Activated CD8-positive, alpha-beta T cell treated with anti-CD3 and anti-CD28 coated beads for 36 hours (primary cell): ENCODE measurements around the gene FOXP1. TPM values are rescaled to one million over a fixed set of nuclear protein-coding genes. Genes with fewer than 3 reads are reported as not detected.
A peak's percentile ranks its signal among the peaks of the same experiment; 100 is the strongest.

Source experiments
- ATAC-seq: fragments of 200-7000 bp; cut with Tn5 transposase; one replicate; pipeline ENCODE4 v1.10.0; 2021; ENCODE audit warnings: mild to moderate bottlenecking, moderate library complexity
- CTCF ChIA-PET: fragments of 350-600 bp; sonication (Branson Sonifier 250); formaldehyde crosslinking; loops from one replicate; lab custom pipeline; 2021; ENCODE audit warnings: antibody characterized with exemption; lab: Charles Lee
- POLR2A ChIA-PET: fragments of 350-600 bp; sonication (Branson Sonifier 250); formaldehyde crosslinking; loops from one replicate; lab custom pipeline; 2021; ENCODE audit warnings: antibody characterized with exemption; lab: Charles Lee
- DNase-seq: peaks from one replicate; pipeline ENCODE4 v3.0.0-alpha.2; 2020
- H3K27ac Mint-ChIP-seq: one replicate; pipeline ENCODE4 v1.8.0; 2021; ENCODE audit warnings: mild to moderate bottlenecking, mixed read lengths
- H3K27me3 Mint-ChIP-seq: one replicate; pipeline ENCODE4 v1.8.0; 2021; ENCODE audit warnings: mixed read lengths
- H3K36me3 Mint-ChIP-seq: one replicate; pipeline ENCODE4 v1.8.0; 2021; ENCODE audit warnings: low read depth, mixed read lengths
- H3K4me1 Mint-ChIP-seq: one replicate; pipeline ENCODE4 v1.8.0; 2021; ENCODE audit warnings: low read depth, mixed read lengths
- H3K4me3 Mint-ChIP-seq: one replicate; pipeline ENCODE4 v1.8.0; 2021; ENCODE audit warnings: mild to moderate bottlenecking, moderate library complexity, mixed read lengths
- H3K9me3 Mint-ChIP-seq: one replicate; pipeline ENCODE4 v1.8.0; 2021; ENCODE audit warnings: mixed read lengths
- intact Hi-C: fragments of 100-400 bp; cut with micrococcal nuclease; formaldehyde crosslinking; loops from one replicate; pipeline ENCODE4 v1.10.0; 2022
- total RNA-seq, 2 experiments: library from RNA; stranded (reverse); gene quantifications; one replicate each; pipeline ENCODE4 v1.2.3, GENCODE V29; 2021
- TF ChIP-seq, protein P1 (sequence below): fragments of 200-600 bp; IDR thresholded peaks from one replicate; pipeline ENCODE4 v1.8.0; 2022; ENCODE audit warnings: antibody characterized with exemption, mild to moderate bottlenecking

The FOXP1 gene
- total RNA-seq, 2 experiments from 2014 or later = 145 to 153 TPM

DNA sequence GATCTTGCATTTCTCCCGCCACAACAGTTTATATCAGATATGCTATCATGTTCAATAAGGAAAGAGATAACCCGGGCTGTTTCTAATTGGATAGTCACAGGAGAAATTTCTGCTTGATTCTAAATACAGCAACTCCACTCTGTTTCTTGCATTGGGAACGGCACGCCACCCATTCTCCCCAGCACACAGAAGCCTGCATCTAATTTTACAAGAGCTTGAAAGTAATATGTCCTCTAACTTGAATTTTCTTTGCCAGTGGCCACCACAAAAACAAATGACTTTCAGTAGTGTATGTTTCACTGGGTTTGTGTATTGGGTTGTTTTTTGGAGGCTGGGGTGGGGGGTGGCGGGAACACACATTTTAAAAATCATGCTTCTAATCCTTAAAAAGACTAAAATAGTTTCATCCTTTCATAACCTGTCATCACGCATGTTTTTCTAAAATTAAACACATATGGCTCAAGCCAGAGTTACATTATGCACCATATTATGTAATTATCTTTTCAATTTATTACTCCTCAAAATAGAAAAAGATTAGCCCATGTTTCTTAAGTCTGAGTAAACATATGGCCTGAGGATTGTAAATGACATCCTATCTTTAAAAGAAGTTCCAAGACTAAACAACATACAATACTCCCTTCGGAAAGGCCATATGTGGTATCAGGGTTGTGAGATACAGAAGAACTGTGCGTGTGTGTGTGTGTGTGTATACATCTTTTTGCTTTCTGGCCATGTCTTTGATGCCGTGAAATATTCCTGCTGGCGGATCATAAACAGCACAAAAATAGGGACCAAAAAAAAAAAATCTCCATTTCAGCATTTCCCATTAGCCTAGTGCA is 176.3 kb downstream of the FOXP1 start:
- TF ChIP-seq, protein P1, sequence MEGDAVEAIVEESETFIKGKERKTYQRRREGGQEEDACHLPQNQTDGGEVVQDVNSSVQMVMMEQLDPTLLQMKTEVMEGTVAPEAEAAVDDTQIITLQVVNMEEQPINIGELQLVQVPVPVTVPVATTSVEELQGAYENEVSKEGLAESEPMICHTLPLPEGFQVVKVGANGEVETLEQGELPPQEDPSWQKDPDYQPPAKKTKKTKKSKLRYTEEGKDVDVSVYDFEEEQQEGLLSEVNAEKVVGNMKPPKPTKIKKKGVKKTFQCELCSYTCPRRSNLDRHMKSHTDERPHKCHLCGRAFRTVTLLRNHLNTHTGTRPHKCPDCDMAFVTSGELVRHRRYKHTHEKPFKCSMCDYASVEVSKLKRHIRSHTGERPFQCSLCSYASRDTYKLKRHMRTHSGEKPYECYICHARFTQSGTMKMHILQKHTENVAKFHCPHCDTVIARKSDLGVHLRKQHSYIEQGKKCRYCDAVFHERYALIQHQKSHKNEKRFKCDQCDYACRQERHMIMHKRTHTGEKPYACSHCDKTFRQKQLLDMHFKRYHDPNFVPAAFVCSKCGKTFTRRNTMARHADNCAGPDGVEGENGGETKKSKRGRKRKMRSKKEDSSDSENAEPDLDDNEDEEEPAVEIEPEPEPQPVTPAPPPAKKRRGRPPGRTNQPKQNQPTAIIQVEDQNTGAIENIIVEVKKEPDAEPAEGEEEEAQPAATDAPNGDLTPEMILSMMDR = no peak
- H3K9me3 Mint-ChIP-seq = no peaks in the 10 kb centered on the region
- no peak overlapping the region for H3K4me3 Mint-ChIP-seq
- ATAC-seq (no peak), DNase-seq (no peak)
- no peaks in the 10 kb centered on the region for H3K27me3 Mint-ChIP-seq
- ChIA-PET CTCF (interaction anchor here (2.1 kb wide), 1 partner anchor 9 kb away, joined by 10 read pairs; no protein-coding TSS in a partner anchor), POLR2A (interaction anchor here (2.8 kb wide), 1 partner anchor 10 kb away, joined by 11 read pairs; no protein-coding TSS in a partner anchor)
- intact Hi-C loops = no loop called here
- peaks cover 19% of the 10 kb centered on the region for H3K36me3 Mint-ChIP-seq
- H3K27ac Mint-ChIP-seq = no peak overlapping the region
- peaks cover 74% of the 10 kb centered on the region for H3K4me1 Mint-ChIP-seq

- Mint-ChIP-seq H3K27me3 (no peaks in the 10 kb centered on the region), H3K27ac (peak overlapping the region; percentile 84), H3K4me1 (peaks cover 77% of the 10 kb centered on the region), H3K9me3 (no peaks in the 10 kb centered on the region), H3K4me3 (no peak overlapping the region), H3K36me3 (peaks cover 17% of the 10 kb centered on the region)
- ATAC-seq (no peak), DNase-seq (no peak)
- CTCF ChIA-PET = interaction anchor here (1.6 kb wide), 1 partner anchor 14 kb away, joined by 5 read pairs; no protein-coding TSS in a partner anchor
- TF ChIP-seq, protein P1 = no peak
- intact Hi-C loops = no loop called here
- POLR2A ChIA-PET = interaction anchor here (1.5 to 2.2 kb wide), 2 partner anchors 13 to 14 kb away, joined by 3 to 6 read pairs; no protein-coding TSS in a partner anchor
These were observed 180.6 kb downstream of the FOXP1 start for GRCh38 chr3:71402911-71403310.

DNA sequence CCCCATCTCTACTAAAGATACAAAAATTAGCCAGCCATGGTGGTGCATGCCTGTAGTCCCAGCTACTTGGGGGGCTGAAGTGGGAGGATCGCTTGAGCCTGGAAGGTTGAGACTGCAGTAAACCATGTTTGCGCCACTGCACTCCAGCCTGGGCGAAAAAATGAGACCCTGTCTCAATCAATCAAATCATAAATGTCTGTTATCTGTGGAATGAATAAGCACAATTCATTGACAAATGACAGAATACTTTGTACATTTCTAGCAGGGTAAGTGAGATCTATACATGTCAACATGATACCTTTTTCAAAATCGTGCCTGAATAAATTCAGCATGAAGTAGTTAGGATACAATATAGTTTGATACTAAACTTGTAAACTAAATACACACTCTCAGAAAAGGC is 181.2 kb downstream of the FOXP1 start:
- DNase-seq (no peak), ATAC-seq (no peak)
- TF ChIP-seq, protein P1 = no peak
- POLR2A ChIA-PET = interaction anchor here (1.5 to 2.2 kb wide), 2 partner anchors 12 to 14 kb away, joined by 3 to 6 read pairs; no protein-coding TSS in a partner anchor
- H3K4me3 Mint-ChIP-seq = no peak overlapping the region
- peak overlapping the region; percentile 84 for H3K27ac Mint-ChIP-seq
- no peaks in the 10 kb centered on the region for H3K9me3 Mint-ChIP-seq
- peaks cover 79% of the 10 kb centered on the region for H3K4me1 Mint-ChIP-seq
- intact Hi-C loops = no loop called here
- peaks cover 17% of the 10 kb centered on the region for H3K36me3 Mint-ChIP-seq
- CTCF ChIA-PET = interaction anchor here (1.4 to 1.6 kb wide), 2 partner anchors 15 to 109 kb away, joined by 3 to 5 read pairs; no protein-coding TSS in a partner anchor
- H3K27me3 Mint-ChIP-seq = no peaks in the 10 kb centered on the region

GRCh38 chr3:71401695-71402231 is 181.8 kb downstream of the FOXP1 start:
- no peaks in the 10 kb centered on the region for H3K9me3 Mint-ChIP-seq
- CTCF ChIA-PET = interaction anchor here (1.4 to 1.6 kb wide), 2 partner anchors 15 to 110 kb away, joined by 3 to 5 read pairs; no protein-coding TSS in a partner anchor
- H3K27me3 Mint-ChIP-seq = no peaks in the 10 kb centered on the region
- peaks cover 80% of the 10 kb centered on the region for H3K4me1 Mint-ChIP-seq
- ATAC-seq = no peak
- H3K27ac Mint-ChIP-seq = peak overlapping the region; percentile 84
- TF ChIP-seq, protein P1 = no peak
- H3K4me3 Mint-ChIP-seq = no peak overlapping the region
- intact Hi-C loops = no loop called here
- H3K36me3 Mint-ChIP-seq = peaks cover 15% of the 10 kb centered on the region
- POLR2A ChIA-PET = interaction anchor here (2.2 kb wide), 1 partner anchor 11 kb away, joined by 6 read pairs; no protein-coding TSS in a partner anchor
- no peak for DNase-seq
